DMS53 treated with DMSO at 0.1 percent for 48 hours (cell line): Measurements from ENCODE around the gene ZBTB39.

Source experiments
- DNase-seq: peaks from one replicate; lab custom pipeline; 2025; ENCODE audit not compliant: unreplicated experiment; lab: John Stamatoyannopoulos, UW

The ZBTB39 gene

DNA sequence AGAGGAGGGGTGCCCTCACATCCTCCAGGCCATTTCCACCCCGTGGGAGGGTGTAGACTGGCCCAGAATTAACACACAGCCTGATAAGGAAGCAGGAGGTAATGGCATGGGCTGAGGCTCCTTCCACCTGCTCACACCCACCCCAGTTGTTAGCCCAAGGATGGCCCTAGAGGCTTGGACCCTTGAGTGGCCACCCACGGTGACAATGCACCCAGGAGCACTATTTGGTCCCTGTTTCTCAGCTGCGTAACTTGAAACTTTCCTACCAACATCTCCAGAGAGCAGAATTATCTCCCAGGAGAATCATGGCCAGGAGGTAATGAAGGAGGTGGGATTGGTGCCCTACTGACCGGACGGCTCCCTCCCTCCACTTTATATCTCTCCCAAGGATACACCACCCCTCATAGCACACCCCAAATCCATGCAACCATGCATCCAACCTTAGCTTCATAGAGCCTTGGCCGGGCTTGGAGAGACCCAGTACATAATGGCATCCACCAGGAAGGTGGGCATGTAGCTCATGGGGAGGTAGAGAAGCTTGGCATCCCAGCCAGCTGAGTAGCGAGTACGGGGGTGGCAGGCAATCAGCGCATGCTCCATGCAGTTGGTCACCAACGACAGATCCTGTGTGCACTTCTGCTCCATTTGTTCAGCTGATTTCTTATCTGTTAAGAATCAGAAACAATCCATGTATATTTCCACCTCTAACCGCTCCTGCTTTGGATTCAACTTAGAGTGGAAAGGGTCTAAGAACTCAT lies 54.6 kb downstream of the ZBTB39 start:
- no peak for DNase-seq

DNA sequence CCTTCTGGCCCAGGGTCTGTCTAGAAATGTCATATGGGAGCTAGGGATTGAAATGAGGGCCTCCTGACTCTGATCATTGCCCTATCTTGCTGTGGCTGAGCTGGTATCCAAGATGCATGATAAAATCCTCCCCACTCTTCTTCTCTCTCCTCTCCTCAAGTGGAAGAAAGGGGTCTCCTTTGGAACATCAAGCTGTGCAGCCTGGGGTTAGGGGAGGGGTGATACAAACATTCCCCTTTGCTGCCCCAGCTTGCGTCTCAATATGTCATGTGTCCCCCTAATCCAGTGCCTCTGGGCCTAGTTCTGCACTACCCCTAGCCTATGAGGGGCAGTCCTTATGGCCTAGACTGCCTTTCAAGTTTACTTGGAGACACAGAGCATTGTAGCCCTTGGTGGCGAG lies 57.5 kb downstream of the ZBTB39 start:
- no peak for DNase-seq
